ENCODE data around the gene CILP.

The CILP gene

DNA sequence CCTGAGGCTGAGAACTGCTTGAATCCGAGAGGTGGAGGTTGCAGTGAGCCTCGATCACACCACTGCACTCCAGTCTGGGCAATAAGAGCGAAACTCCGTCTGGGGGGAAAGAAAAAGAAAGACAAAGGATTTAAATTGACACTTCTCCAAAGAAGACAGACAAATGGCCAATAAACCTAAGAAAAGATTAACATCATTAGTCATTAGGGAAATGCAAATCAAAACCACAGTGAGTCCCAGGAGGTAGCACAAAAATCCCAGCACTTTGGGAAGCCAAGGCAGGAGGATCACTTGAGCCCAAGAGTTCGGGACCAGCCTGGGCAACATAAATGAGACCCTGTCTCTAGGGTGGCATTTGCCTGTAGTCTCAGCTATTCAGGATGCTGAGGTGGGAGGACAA is 38.7 kb downstream of the CILP start:
- TF ChIP-seq POLR2AphosphoS5 (IDR thresholded peaks at IDR 0.05; ENCODE audit: low read depth, low read length) (no peak), FOXP2 (optimal IDR thresholded peaks at IDR 0.05; ENCODE audit: borderline replicate concordance, extremely low read depth, extremely low read length, insufficient read depth) (no peak), TAF1 (IDR thresholded peaks at IDR 0.05; ENCODE audit: borderline replicate concordance, insufficient read depth, low read length) (no peak), SIN3A (IDR thresholded peaks at IDR 0.05; ENCODE audit: borderline replicate concordance, insufficient read depth, low read length) (no peak)
- TF ChIP-seq, protein P1, sequence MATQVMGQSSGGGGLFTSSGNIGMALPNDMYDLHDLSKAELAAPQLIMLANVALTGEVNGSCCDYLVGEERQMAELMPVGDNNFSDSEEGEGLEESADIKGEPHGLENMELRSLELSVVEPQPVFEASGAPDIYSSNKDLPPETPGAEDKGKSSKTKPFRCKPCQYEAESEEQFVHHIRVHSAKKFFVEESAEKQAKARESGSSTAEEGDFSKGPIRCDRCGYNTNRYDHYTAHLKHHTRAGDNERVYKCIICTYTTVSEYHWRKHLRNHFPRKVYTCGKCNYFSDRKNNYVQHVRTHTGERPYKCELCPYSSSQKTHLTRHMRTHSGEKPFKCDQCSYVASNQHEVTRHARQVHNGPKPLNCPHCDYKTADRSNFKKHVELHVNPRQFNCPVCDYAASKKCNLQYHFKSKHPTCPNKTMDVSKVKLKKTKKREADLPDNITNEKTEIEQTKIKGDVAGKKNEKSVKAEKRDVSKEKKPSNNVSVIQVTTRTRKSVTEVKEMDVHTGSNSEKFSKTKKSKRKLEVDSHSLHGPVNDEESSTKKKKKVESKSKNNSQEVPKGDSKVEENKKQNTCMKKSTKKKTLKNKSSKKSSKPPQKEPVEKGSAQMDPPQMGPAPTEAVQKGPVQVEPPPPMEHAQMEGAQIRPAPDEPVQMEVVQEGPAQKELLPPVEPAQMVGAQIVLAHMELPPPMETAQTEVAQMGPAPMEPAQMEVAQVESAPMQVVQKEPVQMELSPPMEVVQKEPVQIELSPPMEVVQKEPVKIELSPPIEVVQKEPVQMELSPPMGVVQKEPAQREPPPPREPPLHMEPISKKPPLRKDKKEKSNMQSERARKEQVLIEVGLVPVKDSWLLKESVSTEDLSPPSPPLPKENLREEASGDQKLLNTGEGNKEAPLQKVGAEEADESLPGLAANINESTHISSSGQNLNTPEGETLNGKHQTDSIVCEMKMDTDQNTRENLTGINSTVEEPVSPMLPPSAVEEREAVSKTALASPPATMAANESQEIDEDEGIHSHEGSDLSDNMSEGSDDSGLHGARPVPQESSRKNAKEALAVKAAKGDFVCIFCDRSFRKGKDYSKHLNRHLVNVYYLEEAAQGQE (IDR thresholded peaks at IDR 0.05; ENCODE audit: insufficient read depth in 1 of 2, low read depth in 2 of 2, low read length in 2 of 2) = no peak

DNA sequence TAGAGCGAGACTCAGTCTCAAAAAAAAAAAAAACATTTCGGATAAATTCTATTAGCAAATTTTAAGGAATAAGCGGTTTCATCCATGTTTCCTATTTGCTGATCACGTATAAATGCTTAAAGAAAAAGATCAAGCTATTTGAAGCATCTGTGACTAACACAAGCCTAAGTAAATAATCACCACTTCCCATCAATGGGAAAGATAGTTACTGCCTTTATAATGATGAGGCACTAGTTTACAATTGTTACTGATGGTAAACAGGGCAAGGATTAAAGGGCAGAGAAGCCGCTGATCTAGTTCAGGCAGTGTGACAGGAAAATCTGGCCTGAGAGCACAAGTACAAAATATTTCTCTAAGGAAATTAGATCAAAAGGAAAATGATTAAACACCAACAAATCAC is 39.8 kb downstream of the CILP start:
- TF ChIP-seq SIN3A (IDR thresholded peaks at IDR 0.05; ENCODE audit: borderline replicate concordance, insufficient read depth, low read length) = no peak
- TF ChIP-seq, protein P1 (IDR thresholded peaks at IDR 0.05; ENCODE audit: insufficient read depth in 1 of 2, low read depth in 2 of 2, low read length in 2 of 2) = no peak
- no peak for TF ChIP-seq POLR2AphosphoS5 (IDR thresholded peaks at IDR 0.05; ENCODE audit: low read depth, low read length)
- TF ChIP-seq TAF1 (IDR thresholded peaks at IDR 0.05; ENCODE audit: borderline replicate concordance, insufficient read depth, low read length) = no peak
- TF ChIP-seq FOXP2 (optimal IDR thresholded peaks at IDR 0.05; ENCODE audit: borderline replicate concordance, extremely low read depth, extremely low read length, insufficient read depth) = no peak

DNA sequence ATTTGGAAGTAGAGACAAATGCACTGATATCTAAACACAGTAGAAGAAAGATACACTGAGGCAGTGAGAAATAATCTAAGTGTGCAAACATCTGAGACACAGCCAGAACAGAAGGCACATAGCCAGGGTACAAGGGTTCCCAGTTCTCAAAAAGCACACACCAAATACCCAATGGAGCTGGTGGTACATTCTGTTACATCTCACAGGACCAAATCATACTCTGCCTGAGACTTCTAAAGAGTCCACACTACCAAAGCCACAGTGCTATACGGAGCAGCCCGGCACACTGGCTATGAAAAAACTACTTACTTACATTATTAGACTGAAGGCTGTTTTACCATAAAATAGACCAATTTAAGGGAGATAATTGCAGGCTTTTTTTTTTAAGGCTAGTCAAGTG is 45.4 kb downstream of the CILP start:
- TF ChIP-seq SIN3A (IDR thresholded peaks at IDR 0.05; ENCODE audit: borderline replicate concordance, insufficient read depth, low read length) (no peak), TAF1 (IDR thresholded peaks at IDR 0.05; ENCODE audit: borderline replicate concordance, insufficient read depth, low read length) (no peak), POLR2AphosphoS5 (IDR thresholded peaks at IDR 0.05; ENCODE audit: low read depth, low read length) (no peak), FOXP2 (optimal IDR thresholded peaks at IDR 0.05; ENCODE audit: borderline replicate concordance, extremely low read depth, extremely low read length, insufficient read depth) (no peak)
- TF ChIP-seq, protein P1 (IDR thresholded peaks at IDR 0.05; ENCODE audit: insufficient read depth in 1 of 2, low read depth in 2 of 2, low read length in 2 of 2) = no peak

DNA sequence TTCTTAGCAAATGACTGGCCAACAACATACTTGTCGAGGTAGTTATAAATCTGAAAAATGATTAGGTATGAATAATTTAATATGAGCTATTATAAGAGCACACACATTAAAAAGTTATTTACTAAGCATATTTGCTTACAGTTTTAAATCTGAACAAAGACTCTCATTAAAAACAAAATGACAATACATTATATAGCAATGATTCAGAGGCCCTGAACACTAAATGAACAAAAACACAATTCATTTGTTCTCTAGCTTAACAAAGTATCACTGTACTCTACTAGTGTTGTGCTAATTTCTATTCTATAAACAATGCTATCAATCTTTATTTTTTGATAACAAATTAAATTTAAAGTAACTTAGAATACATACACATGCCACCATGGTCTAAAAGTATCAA is 47.1 kb downstream of the CILP start:
- TF ChIP-seq POLR2AphosphoS5 (IDR thresholded peaks at IDR 0.05; ENCODE audit: low read depth, low read length) (no peak), FOXP2 (optimal IDR thresholded peaks at IDR 0.05; ENCODE audit: borderline replicate concordance, extremely low read depth, extremely low read length, insufficient read depth) (no peak), SIN3A (IDR thresholded peaks at IDR 0.05; ENCODE audit: borderline replicate concordance, insufficient read depth, low read length) (no peak), TAF1 (IDR thresholded peaks at IDR 0.05; ENCODE audit: borderline replicate concordance, insufficient read depth, low read length) (no peak)
- TF ChIP-seq, protein P1 (IDR thresholded peaks at IDR 0.05; ENCODE audit: insufficient read depth in 1 of 2, low read depth in 2 of 2, low read length in 2 of 2) = no peak

DNA sequence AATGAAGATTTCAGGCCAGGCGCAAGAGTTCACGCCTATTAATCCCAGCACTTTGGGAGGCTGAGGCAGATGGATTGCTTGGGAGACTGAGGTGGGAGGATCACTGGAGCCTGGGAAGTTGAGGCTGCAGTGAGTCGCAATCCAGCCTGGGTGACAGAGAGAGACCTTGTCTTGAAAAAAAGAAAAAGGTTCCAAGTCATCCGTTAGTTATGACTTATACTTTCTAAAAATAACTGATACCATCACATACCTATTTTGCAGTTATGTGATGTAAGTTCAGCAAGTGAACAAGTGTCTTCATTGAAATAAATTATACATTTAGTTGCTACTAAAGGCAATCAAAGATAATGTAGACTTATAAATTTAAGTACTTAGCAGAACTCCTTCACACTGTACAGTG is 48.2 kb downstream of the CILP start:
- TF ChIP-seq TAF1 (IDR thresholded peaks at IDR 0.05; ENCODE audit: borderline replicate concordance, insufficient read depth, low read length) (no peak), FOXP2 (optimal IDR thresholded peaks at IDR 0.05; ENCODE audit: borderline replicate concordance, extremely low read depth, extremely low read length, insufficient read depth) (no peak), POLR2AphosphoS5 (IDR thresholded peaks at IDR 0.05; ENCODE audit: low read depth, low read length) (no peak), SIN3A (IDR thresholded peaks at IDR 0.05; ENCODE audit: borderline replicate concordance, insufficient read depth, low read length) (no peak)
- TF ChIP-seq, protein P1 (IDR thresholded peaks at IDR 0.05; ENCODE audit: insufficient read depth in 1 of 2, low read depth in 2 of 2, low read length in 2 of 2) = no peak
